ENCODE results near the gene ACTL7B. TPM values are rescaled to one million over a fixed set of nuclear protein-coding genes. Genes with fewer than 3 reads are reported as not detected.

ACTL7B gene, protein sequence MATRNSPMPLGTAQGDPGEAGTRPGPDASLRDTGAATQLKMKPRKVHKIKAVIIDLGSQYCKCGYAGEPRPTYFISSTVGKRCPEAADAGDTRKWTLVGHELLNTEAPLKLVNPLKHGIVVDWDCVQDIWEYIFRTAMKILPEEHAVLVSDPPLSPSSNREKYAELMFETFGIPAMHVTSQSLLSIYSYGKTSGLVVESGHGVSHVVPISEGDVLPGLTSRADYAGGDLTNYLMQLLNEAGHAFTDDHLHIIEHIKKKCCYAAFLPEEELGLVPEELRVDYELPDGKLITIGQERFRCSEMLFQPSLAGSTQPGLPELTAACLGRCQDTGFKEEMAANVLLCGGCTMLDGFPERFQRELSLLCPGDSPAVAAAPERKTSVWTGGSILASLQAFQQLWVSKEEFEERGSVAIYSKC
- not detected for total RNA-seq

DNA sequence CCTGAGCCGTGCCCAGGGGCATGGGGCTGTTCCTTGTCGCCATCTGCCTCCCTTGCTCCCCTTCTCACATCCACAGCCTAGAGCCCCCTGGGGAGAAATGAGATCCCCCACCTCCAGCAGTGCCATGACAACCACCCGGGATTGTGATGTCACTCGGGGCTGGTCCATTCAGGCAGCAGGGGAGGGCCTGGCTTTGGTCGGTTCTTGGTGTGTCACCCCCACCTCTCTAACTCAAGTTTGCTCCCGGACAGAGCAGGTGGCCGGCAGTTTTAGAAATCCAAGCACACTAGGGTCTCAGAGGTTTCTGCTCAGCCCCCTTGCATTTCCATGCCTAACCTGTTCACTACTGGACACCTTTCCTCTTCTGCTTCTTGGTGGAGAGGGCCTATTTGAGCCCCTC, at the start of gene ACTL7B:
TSS of gene ACTL7B (minus strand) at position 99 of the 400 bp plus-strand sequence. CDS start at position 43, 56 bp downstream.

DNA sequence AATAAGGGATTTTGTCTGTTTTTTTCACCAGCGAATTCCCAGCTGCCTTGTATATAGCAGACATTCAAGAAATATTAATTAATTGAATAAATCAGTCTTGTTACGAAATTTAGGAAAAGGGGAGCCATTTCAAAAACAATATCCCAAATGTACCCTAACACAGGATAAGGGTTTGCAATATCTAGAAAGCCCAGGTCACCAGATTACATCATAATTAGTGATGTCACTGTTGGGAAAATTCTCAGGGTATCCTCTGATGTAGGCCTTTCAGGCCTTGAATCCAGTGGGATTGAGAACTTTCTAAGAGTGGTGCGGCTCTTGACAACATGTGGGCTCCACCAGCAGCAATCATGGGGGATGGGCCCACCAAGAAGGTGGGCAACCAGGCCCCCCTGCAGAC, 6.2 kb upstream of the ACTL7B start, which contains the start of gene ACTL7A:
TSS of gene ACTL7A (plus strand) at position 270 of the 400 bp plus-strand sequence. CDS start at position 327, 57 bp downstream.

Small RNAs within 50 kb of the gene (small RNA-seq; reads per million reads assigned to genes)
- gene AL359692.1 = 0 to 0.09 reads per million in 2 donors

Other genes starting within 250 kb of the ACTL7B start
- gene ACTL7A, start 6.3 kb upstream of the ACTL7B start, total RNA-seq = not detected
- gene ELP1, start 78.1 kb upstream of the ACTL7B start, total RNA-seq = 10 to 100 TPM; 28.2 to 34.0 TPM
- gene ABITRAM, start 78.4 kb upstream of the ACTL7B start, total RNA-seq = 1 to 10 TPM; 5.5 to 8.3 TPM
- gene CTNNAL1, start 157.5 kb upstream of the ACTL7B start, total RNA-seq = 10 to 100 TPM; 23.1 to 25.3 TPM

Measured in melanocyte of skin (primary cell).